SK-N-SH (cell line): ENCODE measurements around the gene TFAP2B.

Experiments
- CTCF ChIP-seq: fragments of 200-600 bp; sonication (generic); IDR thresholded peaks from 2 replicates; pipeline ENCODE4 v1.6.1; 2017; ENCODE audit warnings: antibody characterized with exemption, mild to moderate bottlenecking, moderate library complexity
- PBX3 ChIP-seq: IDR thresholded peaks from 2 replicates; pipeline ENCODE4; 2012
- SIN3A ChIP-seq: IDR thresholded peaks from 2 replicates; pipeline ENCODE4 v1.6.1; 2012; ENCODE audit warnings: low read depth, mild to moderate bottlenecking, low read length, moderate library complexity, borderline replicate concordance
- USF2 ChIP-seq: fragments of 150-350 bp; IDR thresholded peaks from 2 replicates; pipeline ENCODE4 v1.6.1; 2017; ENCODE audit warnings: antibody characterized with exemption, low read length, low read depth, borderline replicate concordance

GRCh38 chr6:50837589-50838445, 19.1 kb downstream of the TFAP2B start:
- TF ChIP-seq CTCF = no peak
- TF ChIP-seq SIN3A = no peak
- no peak for TF ChIP-seq PBX3
- no peak for TF ChIP-seq USF2
